ENCODE measurements around the gene RFNG. TPM values are rescaled to one million over a fixed set of nuclear protein-coding genes. Genes with fewer than 3 reads are reported as not detected.
A peak's percentile ranks its signal among the peaks of the same experiment; 100 is the strongest.

RFNG gene
- total and polyA plus RNA-seq, 2 donors (not counting 1 experiment from before 2014, with no cell fraction given) = 30.1 to 44.5 TPM

DNA sequence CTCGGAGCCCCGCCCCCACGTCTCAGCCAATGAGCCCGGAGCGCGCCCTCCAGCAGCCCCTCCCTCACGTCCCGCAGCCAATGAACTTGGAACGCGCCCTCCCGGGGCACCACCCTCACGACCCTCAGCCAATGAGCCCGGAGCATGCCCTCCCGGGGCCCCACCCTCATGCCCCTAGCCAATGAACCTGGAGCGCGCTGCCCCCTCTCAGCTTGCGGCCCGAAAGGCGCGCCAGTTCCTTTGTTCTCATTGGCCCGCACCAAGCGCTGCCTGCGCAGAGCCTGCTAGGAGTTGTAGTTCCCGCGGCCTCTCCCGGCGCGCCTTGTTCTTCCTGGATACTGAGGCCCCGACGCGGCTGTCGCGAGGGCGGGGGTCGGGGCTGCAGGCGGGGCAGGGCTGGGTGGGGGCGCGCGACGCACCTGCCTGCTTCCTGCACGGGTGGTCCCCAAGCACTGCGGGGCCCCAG lies 28.6 kb downstream of the RFNG start, which contains the start of gene LRRC45:
Gene LRRC45, plus strand, starts transcription at position 325 of the 466 bp plus-strand sequence. CDS start 339 bp downstream, outside the sequence.
- Mint-ChIP-seq H3K9me3 (ENCODE audit: insufficient read depth) (no peaks in the 10 kb centered on the region), H3K27ac (peak within 1 kb of the TSS; percentile 67), H3K4me3 (peak within 1 kb of the TSS; percentile 83), H3K4me1 (peaks cover 15% of the 10 kb centered on the region), H3K27me3 (no peaks in the 10 kb centered on the region)
- peak within 1 kb of the TSS; percentile 62 to 88 (median 79) for H3K4me3 ChIP-seq (ENCODE audit: control extremely low read depth in 1 of 5, extremely low read depth in 1 of 5, insufficient read depth in 1 of 5, low read depth in 2 of 5, low read length in 4 of 5)
- peak within 1 kb of the TSS; percentile 90 for H3K9ac ChIP-seq (ENCODE audit: low read length)
- DNase-seq (peak; percentile 99), ATAC-seq (ENCODE audit: low read depth) (peak; percentile 94)
- peak within 1 kb of the TSS in 1 of 2 donors; percentile 57 for H3K27ac ChIP-seq (ENCODE audit: low read length in 2 of 2)
- WGBS (ENCODE audit: insufficient coverage) = under 1% methylated on average over 42 of the region's 42 CpGs
- ChIA-PET POLR2A (interaction anchor here (0.5 to 1.5 kb wide), 9 partner anchors 8 to 275 kb away, joined by 3 to 13 read pairs (median 5); partner anchors contain the start of genes ASPSCR1, DCXR and RAC3), CTCF (interaction anchor here (1.4 to 7.2 kb wide), 2 partner anchors 15 to 63 kb away, joined by 10 to 91 read pairs; partner anchors contain the start of gene DCXR)
- no peak for TF ChIP-seq EZH2 (IDR thresholded peaks at IDR 0.05; ENCODE audit: borderline replicate concordance, insufficient read depth, low read depth, low read length, poor library complexity, severe bottlenecking)
- TF ChIP-seq, protein P1, sequence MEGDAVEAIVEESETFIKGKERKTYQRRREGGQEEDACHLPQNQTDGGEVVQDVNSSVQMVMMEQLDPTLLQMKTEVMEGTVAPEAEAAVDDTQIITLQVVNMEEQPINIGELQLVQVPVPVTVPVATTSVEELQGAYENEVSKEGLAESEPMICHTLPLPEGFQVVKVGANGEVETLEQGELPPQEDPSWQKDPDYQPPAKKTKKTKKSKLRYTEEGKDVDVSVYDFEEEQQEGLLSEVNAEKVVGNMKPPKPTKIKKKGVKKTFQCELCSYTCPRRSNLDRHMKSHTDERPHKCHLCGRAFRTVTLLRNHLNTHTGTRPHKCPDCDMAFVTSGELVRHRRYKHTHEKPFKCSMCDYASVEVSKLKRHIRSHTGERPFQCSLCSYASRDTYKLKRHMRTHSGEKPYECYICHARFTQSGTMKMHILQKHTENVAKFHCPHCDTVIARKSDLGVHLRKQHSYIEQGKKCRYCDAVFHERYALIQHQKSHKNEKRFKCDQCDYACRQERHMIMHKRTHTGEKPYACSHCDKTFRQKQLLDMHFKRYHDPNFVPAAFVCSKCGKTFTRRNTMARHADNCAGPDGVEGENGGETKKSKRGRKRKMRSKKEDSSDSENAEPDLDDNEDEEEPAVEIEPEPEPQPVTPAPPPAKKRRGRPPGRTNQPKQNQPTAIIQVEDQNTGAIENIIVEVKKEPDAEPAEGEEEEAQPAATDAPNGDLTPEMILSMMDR (IDR thresholded peaks at IDR 0.05) = no peak
- no peaks in the 10 kb centered on the region for H3K36me3 ChIP-seq (replicated peaks in 1 of 2; ENCODE audit: control extremely low read depth in 1 of 2, control insufficient read depth in 1 of 2, extremely low read depth in 1 of 2, insufficient read depth in 2 of 2, low read length in 1 of 2)
- H3K4me2 ChIP-seq (replicated peaks; ENCODE audit: low read depth, low read length, poor library complexity, severe bottlenecking) = peak within 1 kb of the TSS; percentile 99
- H2AFZ ChIP-seq (ENCODE audit: insufficient read depth, low read depth, low read length, poor library complexity, severe bottlenecking) = peak within 1 kb of the TSS; percentile 91
- intact Hi-C loops (cut with micrococcal nuclease) = loop anchor here (1.0 to 2.0 kb wide), 8 partner anchors 14 to 163 kb away; partner anchors contain the start of genes ARHGDIA, ASPSCR1, DCXR and FASN
- H3K27me3 ChIP-seq (replicated peaks in 1 of 4; ENCODE audit: control extremely low read depth in 1 of 4, control insufficient read depth in 3 of 4, insufficient read depth in 4 of 4, low read length in 3 of 4) = peaks cover 0 to 10% (median 0%) of the 10 kb centered on the region in 4 experiments
- peaks cover 14 to 33% of the 10 kb centered on the region in 2 donors for H3K4me1 ChIP-seq (ENCODE audit: control insufficient read depth in 2 of 2, insufficient read depth in 2 of 2, low read length in 2 of 2)
- H4K20me1 ChIP-seq (ENCODE audit: control insufficient read depth, insufficient read depth, low read length, poor library complexity, severe bottlenecking) = peaks cover 33% of the 10 kb centered on the region
- H3K9me3 ChIP-seq (ENCODE audit: control extremely low read depth in 1 of 3, control insufficient read depth in 2 of 3, insufficient read depth in 1 of 3, low read length in 2 of 3) = no peaks in the 10 kb centered on the region
- peaks cover 23% of the 10 kb centered on the region for H3K79me2 ChIP-seq (ENCODE audit: control insufficient read depth, insufficient read depth, low read length)
